NCI-H2029 (cell line): Measurements from ENCODE around the gene SPHK1.
A peak's percentile ranks its signal among the peaks of the same experiment; 100 is the strongest.

Experiments
- DNase-seq: peaks from one replicate; lab custom pipeline; 2025; lab: John Stamatoyannopoulos, UW

SPHK1 gene

GRCh38 chr17:76407509-76407908, 23.1 kb downstream of the SPHK1 start:
- no peak for DNase-seq

DNA sequence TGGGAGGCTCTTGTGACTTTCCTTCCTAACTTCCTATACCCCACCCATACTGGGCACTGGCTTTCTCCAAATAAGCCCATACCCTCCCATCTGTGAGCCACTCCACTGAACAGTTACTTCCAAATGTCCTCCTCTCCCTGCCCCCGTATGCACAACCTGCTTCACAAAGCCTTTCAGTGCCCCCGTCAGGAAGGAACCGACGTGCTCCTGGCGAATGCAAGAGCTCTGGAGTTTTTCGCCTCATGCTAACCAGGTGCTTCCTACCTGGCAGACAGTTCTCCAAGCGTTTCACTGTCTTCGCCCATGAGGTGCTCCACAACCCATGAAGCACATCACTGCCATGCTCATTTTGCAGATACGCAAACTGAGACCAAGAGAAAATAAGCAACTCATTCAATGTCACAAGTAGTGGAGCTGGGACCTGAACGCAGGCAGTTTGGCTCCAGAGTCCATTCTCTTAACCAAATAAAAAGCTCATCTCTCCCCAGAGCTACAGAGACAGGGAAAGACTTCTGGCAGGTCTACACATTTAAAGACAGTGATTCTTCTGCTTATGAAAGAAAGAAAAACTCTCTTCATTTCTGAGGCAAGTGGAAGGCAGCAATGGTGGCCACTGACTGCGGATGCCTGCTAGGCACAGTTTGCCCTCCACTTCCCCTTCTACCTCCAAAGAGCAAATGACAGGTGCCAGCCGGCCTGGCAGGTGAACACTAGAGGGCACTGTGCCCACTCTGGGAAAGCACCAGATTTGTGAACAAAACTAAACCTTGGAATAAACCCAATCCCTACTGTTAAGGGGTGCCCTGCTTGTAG, 23.8 kb downstream of the SPHK1 start:
- peak; percentile 42 for DNase-seq

- no peak for DNase-seq
Observed at GRCh38 chr17:76410328-76410965, 26.0 kb downstream of the SPHK1 start.

DNA sequence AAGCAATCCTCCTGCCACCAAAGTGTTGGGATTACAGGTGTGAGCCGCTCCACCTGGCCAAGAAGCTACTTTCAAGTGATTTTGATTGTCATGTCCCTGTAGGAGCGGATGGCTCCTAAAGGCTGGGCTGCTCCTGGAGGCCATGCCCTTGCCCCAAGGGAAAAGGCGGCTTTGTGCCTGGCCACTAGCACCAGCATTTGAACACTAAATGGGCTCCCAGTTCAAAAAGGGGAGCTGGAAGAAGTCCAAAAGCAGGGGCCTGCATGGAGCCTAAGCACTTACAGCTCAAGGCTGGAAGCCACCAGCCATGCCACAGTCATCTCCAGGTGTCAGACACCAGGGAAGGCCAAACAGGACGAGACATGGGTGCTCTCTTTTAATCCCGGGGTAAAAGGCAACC, 26.8 kb downstream of the SPHK1 start:
- DNase-seq, result no peak

GRCh38 chr17:76414334-76415295, 30.2 kb downstream of the SPHK1 start:
- DNase-seq, result peak; percentile 8

GRCh38 chr17:76415786-76416185, 31.4 kb downstream of the SPHK1 start:
- DNase-seq, result no peak

- no peak for DNase-seq
Observed at GRCh38 chr17:76416457-76416856, 32.0 kb downstream of the SPHK1 start.

- no peak for DNase-seq
Observed at GRCh38 chr17:76416899-76417298, 32.5 kb downstream of the SPHK1 start.

DNA sequence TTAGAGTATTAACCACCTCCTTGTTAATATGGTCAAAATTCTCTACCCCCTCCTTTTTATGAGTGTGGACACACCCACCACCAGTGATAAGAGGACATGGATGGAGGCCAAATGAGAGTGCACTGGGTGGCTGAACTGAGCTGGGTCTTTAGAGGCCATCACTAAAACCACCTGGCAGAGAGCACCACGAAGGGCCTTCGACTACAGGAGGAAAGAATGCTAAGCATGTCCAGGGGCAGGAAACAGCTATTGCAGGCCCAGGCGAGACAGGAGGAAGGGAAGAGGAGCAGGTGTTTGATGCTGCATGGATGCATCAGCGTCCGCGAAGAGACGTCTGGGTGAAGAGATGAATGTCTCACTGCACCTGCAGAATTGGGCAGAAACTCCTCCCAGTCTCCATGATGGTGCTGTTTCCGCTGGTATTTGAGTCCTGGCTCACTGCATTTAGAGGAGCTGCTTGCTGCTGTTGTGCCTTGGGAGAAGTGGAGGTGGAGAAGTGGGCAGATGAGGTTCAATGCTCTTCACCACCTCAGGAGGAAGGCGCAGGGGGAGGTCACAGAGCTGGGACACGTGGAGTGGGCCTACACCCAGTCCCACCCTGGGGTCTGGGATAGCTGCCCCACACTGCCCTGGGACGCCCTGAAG, 33.2 kb downstream of the SPHK1 start:
- DNase-seq, result peak; percentile 24

DNA sequence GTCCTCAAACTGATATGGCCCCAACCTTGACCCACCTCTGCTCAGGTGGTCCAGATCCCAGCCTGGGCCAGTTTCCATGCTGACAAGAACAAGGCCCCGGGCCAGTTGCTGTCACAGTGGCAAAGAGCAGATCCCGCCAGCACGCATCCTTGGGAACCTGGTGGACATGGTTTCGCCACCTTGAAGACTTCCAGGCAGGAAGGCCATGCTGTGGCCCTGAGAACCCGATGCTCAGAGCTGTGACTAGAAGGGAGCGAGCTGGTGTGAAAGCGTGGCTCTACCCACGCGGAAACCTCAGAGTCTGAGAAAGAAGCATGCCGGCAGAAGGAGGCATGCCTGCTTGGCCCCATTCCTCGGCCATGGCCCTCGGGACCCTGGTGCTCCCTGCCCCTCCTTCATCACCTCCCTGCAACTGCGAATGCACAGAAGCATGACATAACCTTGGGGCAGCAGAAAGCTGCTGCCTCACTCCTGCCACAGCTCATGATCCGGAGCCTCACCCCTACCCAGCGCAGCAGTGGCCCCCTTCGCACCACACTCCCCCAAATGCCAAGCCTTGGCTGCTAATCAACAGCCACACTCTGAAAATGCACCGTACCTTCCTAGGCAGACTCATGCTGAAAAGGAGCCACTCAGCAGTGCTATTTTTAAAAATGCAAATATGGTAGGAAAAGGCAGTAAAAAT, 35.3 kb downstream of the SPHK1 start:
- DNase-seq, result no peak

DNA sequence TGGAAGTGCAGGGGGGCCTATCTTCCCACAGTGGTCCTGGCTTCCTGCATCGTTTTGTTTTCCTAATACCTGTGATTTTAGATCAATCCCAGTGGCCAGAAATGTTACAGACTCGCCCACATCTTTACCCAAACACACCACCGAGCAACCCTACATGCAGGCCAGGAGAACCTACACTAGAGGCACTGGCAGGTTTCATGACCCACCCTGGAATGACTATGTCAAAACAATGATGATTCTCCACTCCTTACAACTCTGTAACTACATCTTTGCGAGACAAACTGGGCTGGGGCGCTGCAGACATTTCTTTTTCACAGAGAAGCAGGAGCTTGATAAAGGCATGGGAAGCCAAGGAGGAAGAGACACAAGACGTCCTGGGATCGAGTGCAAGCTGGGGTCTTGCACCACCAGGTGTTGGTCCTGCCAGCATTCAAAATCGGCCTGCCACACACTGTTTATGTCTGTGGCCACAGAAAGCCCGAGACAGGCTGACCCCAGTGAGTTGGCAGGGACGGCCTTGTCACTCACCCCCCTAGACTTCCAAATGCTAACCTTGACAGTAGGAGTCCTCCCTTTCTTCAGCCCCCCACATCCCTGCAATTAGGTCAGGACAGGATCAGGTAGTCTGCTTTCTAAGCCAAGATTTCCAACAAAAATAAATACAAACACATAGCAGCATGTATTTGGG, 36.1 kb downstream of the SPHK1 start:
- DNase-seq, result no peak

GRCh38 chr17:76421044-76421407, 36.6 kb downstream of the SPHK1 start:
- no peak for DNase-seq

GRCh38 chr17:76422406-76422805, 38.0 kb downstream of the SPHK1 start:
- DNase-seq, result no peak

- DNase-seq, result no peak
Observed at GRCh38 chr17:76422860-76423259, 38.5 kb downstream of the SPHK1 start.

DNA sequence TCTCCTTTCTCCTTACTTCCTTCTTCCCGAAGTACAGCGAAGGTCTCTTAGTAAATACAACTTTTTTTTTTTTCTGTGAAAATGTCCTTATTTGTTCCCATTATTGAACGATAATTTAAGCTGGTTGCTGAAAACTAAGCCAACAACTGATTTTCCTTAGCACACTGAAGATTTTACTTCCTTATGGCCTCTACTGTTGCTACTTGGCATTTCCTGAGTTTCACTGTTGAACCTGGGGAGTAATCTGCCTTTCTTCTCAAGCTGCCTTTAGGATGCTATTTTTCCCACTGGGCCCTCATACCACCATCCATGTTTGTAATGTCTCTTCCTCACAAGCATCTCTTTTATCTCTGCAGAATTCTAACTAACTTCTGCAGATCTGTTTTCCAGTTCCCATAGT, 42.4 kb downstream of the SPHK1 start:
- no peak for DNase-seq

GRCh38 chr17:76427501-76428231, 43.3 kb downstream of the SPHK1 start:
- no peak for DNase-seq

DNA sequence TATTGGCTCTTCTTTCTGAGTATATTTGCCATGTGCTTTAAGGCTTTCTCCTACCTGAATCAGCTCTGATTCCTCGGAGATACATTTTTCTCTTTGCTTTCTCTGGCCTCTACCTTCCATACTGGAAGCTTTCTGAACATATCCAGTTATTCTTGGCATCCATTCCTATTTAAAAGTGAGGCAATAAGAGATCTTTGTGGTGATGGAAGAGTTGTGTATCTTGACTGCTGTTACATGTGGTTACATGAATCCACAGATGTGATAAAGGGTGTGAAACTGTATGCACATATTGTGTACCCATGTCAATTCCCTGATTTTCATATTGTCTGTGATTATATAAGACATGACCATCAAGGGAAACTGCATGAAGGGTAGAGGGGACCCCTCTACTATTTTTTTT, 44.1 kb downstream of the SPHK1 start:
- no peak for DNase-seq

GRCh38 chr17:76431509-76431908, 47.1 kb downstream of the SPHK1 start:
- no peak for DNase-seq

DNA sequence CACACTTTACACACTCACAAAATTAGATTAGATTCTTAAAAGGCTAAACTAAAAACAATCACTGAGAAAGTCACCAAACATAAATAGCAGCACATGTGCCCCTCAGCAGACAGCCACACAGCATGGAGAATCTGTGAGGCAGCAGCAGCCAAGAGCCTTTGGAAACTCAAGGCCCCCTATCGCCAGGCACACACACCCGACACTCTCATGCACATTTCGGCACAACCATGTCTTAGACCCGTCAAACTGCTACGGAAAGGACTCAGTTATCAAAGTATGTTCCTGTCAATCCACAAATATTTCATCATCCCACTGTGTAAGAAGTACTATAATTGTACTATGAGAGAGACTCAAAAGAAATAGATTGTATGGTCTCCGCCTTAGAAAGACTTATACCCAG, 47.6 kb downstream of the SPHK1 start:
- no peak for DNase-seq

GRCh38 chr17:76432712-76433336, 48.4 kb downstream of the SPHK1 start:
- DNase-seq, result no peak
